Liver (tissue), 9 donors: ENCODE measurements around the gene SYNPR. TPM values are rescaled to one million over a fixed set of nuclear protein-coding genes. Genes with fewer than 3 reads are reported as not detected.

ENCODE experiments used
- DNase-seq: peaks from one replicate; pipeline ENCODE4 v3.0.0-alpha.2; 2017; ENCODE audit warnings: low spot score
- H3K27ac ChIP-seq, 2 donors: one replicate each; pipeline ENCODE4 v1.7.0; 2013; ENCODE audit warnings: inconsistent platforms in 2 of 2, low read length in 2 of 2, control low read depth in 1 of 2, low read depth in 1 of 2, mild to moderate bottlenecking in 1 of 2
- H3K27me3 ChIP-seq, 4 donors: one replicate each; pipeline versions ENCODE4 v1.6.1 to v1.7.0; 2013; ENCODE audit warnings: low read length in 3 of 4, inconsistent platforms in 1 of 4, mild to moderate bottlenecking in 1 of 4, moderate library complexity in 1 of 4; ENCODE audit not compliant: control insufficient read depth in 4 of 4, insufficient read depth in 4 of 4
- H3K36me3 ChIP-seq, 4 donors: one replicate each; pipeline versions ENCODE4 v1.6.1 to v1.7.0; 2013; ENCODE audit warnings: low read length in 3 of 4, mild to moderate bottlenecking in 3 of 4, low read depth in 1 of 4, moderate library complexity in 1 of 4; ENCODE audit not compliant: control insufficient read depth in 4 of 4, insufficient read depth in 3 of 4
- H3K4me1 ChIP-seq, 4 donors: one replicate each; pipeline versions ENCODE4 v1.6.1 to v1.7.0; 2013; ENCODE audit warnings: low read length in 3 of 4, mild to moderate bottlenecking in 3 of 4, moderate library complexity in 1 of 4; ENCODE audit not compliant: control insufficient read depth in 4 of 4, insufficient read depth in 4 of 4
- H3K4me3 ChIP-seq, 3 donors: one replicate each; pipeline versions ENCODE4 v1.6.1 to v1.7.0; 2013; ENCODE audit warnings: low read length in 3 of 3, control low read depth in 1 of 3, low read depth in 1 of 3, mild to moderate bottlenecking in 1 of 3
- H3K9ac ChIP-seq, 2 donors: one replicate each; pipeline ENCODE4 v1.7.0; 2013; ENCODE audit warnings: low read length in 2 of 2, mild to moderate bottlenecking in 2 of 2, moderate library complexity in 2 of 2, control low read depth in 1 of 2, low read depth in 1 of 2
- H3K9me3 ChIP-seq, 4 donors: one replicate each; pipeline versions ENCODE4 v1.6.1 to v1.7.0; 2013; ENCODE audit warnings: low read length in 3 of 4; ENCODE audit not compliant: control insufficient read depth in 4 of 4
- CTCF ChIP-seq: fragments of 150-350 bp; IDR thresholded peaks from 2 replicates; pipeline ENCODE4 v1.5.1; 2017; ENCODE audit warnings: improper control_type of control experiment, low read depth, low read length; ENCODE audit not compliant: missing input control
- EGR1 ChIP-seq, 2 donors: IDR thresholded peaks; 2 replicates each; pipeline ENCODE4 v1.6.1; 2016 to 2018; ENCODE audit warnings: antibody characterized with exemption in 2 of 2, low read depth in 2 of 2
- FOXA1 ChIP-seq: IDR thresholded peaks from 2 replicates; pipeline ENCODE4 v1.6.1; 2016; ENCODE audit warnings: antibody characterized with exemption
- FOXA2 ChIP-seq: IDR thresholded peaks from 2 replicates; pipeline ENCODE4 v1.6.1; 2016; ENCODE audit warnings: antibody characterized with exemption
- GABPA ChIP-seq, 2 donors: IDR thresholded peaks in 1 of 2; conservative IDR thresholded peaks in 1 of 2; 2 replicates each; pipeline ENCODE4 v1.6.1; 2016; ENCODE audit warnings: antibody characterized with exemption in 2 of 2, mild to moderate bottlenecking in 1 of 2, moderate library complexity in 1 of 2
- HNF4A ChIP-seq, 2 donors: conservative IDR thresholded peaks; 2 replicates each; pipeline ENCODE4 v1.6.1; 2016; ENCODE audit warnings: antibody characterized with exemption in 2 of 2, mild to moderate bottlenecking in 2 of 2
- HNF4G ChIP-seq: IDR thresholded peaks from 2 replicates; pipeline ENCODE4 v1.6.1; 2016; ENCODE audit warnings: antibody characterized with exemption
- JUND ChIP-seq, 2 donors: IDR thresholded peaks; 2 replicates each; pipeline ENCODE4 v1.6.1; 2016; ENCODE audit warnings: antibody characterized with exemption in 2 of 2
- NR2F2 ChIP-seq: IDR thresholded peaks from 2 replicates; pipeline ENCODE4 v1.6.1; 2016; ENCODE audit warnings: antibody characterized with exemption
- RAD21 ChIP-seq, 2 donors: IDR thresholded peaks; 2 replicates each; pipeline ENCODE4 v1.6.1; 2016; ENCODE audit warnings: antibody characterized with exemption in 2 of 2, mild to moderate bottlenecking in 2 of 2
- RXRA ChIP-seq, 2 donors: IDR thresholded peaks; 2 replicates each; pipeline ENCODE4 v1.6.1; 2017 to 2018; ENCODE audit warnings: antibody characterized with exemption in 2 of 2, mild to moderate bottlenecking in 1 of 2
- SP1 ChIP-seq: IDR thresholded peaks from 2 replicates; pipeline ENCODE4 v1.6.1; 2018; ENCODE audit warnings: antibody characterized with exemption, mild to moderate bottlenecking
- TAF1 ChIP-seq: conservative IDR thresholded peaks from 2 replicates; pipeline ENCODE4 v1.6.1; 2016; ENCODE audit warnings: antibody characterized with exemption, mild to moderate bottlenecking
- YY1 ChIP-seq: IDR thresholded peaks from 2 replicates; pipeline ENCODE4 v1.6.1; 2016; ENCODE audit warnings: antibody characterized with exemption, mild to moderate bottlenecking
- ZBTB33 ChIP-seq: IDR thresholded peaks from 2 replicates; pipeline ENCODE4 v1.6.1; 2016; ENCODE audit warnings: antibody characterized with exemption
- WGBS: extraction: QIAGEN DNeasy Blood & Tissue Kit; methylation state at CpG from one replicate; pipeline ENCODE4 v1.1.7; 2013; 5-methylcytosine and 5-hydroxymethylcytosine counted together
- polyA plus RNA-seq, 2 donors: library from polyadenylated mRNA; stranded (reverse) in 1 of 2; unstranded in 1 of 2; fragments of 200-250 nt in 1 of 2; fragments of >200 nt in 1 of 2; fragmentation: Nextera tagmentation in 1 of 2; extraction: Ambion mirVana in 1 of 2; gene quantifications; one replicate each; pipeline versions ENCODE4 v1.2.1 to v1.2.3, GENCODE V29; 2013 to 2015
- total RNA-seq, 2 donors: library from RNA; depleted of rRNA; stranded (reverse); fragments of >200 nt; gene quantifications; one replicate each; pipeline ENCODE4 v1.2.3, GENCODE V29; 2014
- TF ChIP-seq, protein P1 (sequence below): IDR thresholded peaks from 2 replicates; pipeline ENCODE4 v1.6.1; 2016; ENCODE audit warnings: antibody characterized with exemption, mild to moderate bottlenecking
- TF ChIP-seq, protein P2 (sequence below): IDR thresholded peaks from 2 replicates; pipeline ENCODE4 v1.6.1; 2016; ENCODE audit warnings: antibody characterized with exemption
- TF ChIP-seq, protein P3 (sequence below): IDR thresholded peaks from 2 replicates; pipeline ENCODE4 v1.6.1; 2016; ENCODE audit warnings: antibody characterized with exemption
- donor health status: healthy.
- donor health status: healthy.
- donor health status: healthy.
- donor health status: healthy.
- donor health status: healthy.

SYNPR gene
- total and polyA plus RNA-seq, 4 donors, result not detected

DNA sequence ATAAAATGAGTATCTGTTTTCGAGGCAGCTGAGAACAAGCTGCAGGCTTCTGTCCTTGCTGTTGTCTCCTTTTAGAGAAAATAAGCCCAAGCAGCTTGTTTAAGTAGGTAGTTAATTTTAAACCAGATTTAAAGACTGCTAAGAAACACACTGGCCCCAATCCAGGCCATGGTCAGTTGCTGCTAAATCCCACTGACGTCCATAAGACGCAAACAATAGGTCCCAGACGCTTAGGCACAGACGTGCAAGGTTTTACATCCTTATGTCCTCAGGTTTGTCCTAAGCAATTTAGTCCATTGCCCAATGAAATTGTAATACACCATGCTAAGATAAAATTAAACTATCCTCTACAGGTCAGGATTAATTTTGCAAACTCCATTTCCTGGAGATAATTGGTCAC is 254.4 kb downstream of the SYNPR start:
- TF ChIP-seq, protein P1, sequence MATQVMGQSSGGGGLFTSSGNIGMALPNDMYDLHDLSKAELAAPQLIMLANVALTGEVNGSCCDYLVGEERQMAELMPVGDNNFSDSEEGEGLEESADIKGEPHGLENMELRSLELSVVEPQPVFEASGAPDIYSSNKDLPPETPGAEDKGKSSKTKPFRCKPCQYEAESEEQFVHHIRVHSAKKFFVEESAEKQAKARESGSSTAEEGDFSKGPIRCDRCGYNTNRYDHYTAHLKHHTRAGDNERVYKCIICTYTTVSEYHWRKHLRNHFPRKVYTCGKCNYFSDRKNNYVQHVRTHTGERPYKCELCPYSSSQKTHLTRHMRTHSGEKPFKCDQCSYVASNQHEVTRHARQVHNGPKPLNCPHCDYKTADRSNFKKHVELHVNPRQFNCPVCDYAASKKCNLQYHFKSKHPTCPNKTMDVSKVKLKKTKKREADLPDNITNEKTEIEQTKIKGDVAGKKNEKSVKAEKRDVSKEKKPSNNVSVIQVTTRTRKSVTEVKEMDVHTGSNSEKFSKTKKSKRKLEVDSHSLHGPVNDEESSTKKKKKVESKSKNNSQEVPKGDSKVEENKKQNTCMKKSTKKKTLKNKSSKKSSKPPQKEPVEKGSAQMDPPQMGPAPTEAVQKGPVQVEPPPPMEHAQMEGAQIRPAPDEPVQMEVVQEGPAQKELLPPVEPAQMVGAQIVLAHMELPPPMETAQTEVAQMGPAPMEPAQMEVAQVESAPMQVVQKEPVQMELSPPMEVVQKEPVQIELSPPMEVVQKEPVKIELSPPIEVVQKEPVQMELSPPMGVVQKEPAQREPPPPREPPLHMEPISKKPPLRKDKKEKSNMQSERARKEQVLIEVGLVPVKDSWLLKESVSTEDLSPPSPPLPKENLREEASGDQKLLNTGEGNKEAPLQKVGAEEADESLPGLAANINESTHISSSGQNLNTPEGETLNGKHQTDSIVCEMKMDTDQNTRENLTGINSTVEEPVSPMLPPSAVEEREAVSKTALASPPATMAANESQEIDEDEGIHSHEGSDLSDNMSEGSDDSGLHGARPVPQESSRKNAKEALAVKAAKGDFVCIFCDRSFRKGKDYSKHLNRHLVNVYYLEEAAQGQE, result no peak
- TF ChIP-seq GABPA (IDR thresholded peaks at IDR 0.05 in 1 of 2, conservative IDR thresholded peaks at IDR 0.05 in 1 of 2) (no peak), RAD21 (IDR thresholded peaks at IDR 0.05) (no peak), JUND (IDR thresholded peaks at IDR 0.05) (no peak), ZBTB33 (no peak), FOXA1 (no peak), EGR1 (IDR thresholded peaks at IDR 0.05; ENCODE audit: low read depth in 2 of 2) (no peak), YY1 (no peak), RXRA (IDR thresholded peaks at IDR 0.05) (no peak), CTCF (no peak), SP1 (no peak), HNF4A (conservative IDR thresholded peaks at IDR 0.05) (no peak), FOXA2 (no peak), NR2F2 (no peak), TAF1 (no peak), HNF4G (no peak)
- TF ChIP-seq, protein P2, sequence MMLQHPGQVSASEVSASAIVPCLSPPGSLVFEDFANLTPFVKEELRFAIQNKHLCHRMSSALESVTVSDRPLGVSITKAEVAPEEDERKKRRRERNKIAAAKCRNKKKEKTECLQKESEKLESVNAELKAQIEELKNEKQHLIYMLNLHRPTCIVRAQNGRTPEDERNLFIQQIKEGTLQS, result no peak
- TF ChIP-seq, protein P3, sequence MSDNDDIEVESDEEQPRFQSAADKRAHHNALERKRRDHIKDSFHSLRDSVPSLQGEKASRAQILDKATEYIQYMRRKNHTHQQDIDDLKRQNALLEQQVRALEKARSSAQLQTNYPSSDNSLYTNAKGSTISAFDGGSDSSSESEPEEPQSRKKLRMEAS, result no peak
- Histone ChIP-seq H3K27ac (no peak overlapping the region), H3K9ac (no peak overlapping the region), H3K4me1 (no peaks in the 10 kb centered on the region), H3K4me3 (no peak overlapping the region), H3K9me3 (peaks cover 0 to 2% (median 0%) of the 10 kb centered on the region in 4 donors), H3K36me3 (no peaks in the 10 kb centered on the region), H3K27me3 (peaks cover 0 to 4% (median 0%) of the 10 kb centered on the region in 4 donors)
- 42% methylated on average over 5 of the region's 5 CpGs for WGBS
- no peak for DNase-seq
